Parathyroid adenoma (tissue), 2 donors: ENCODE results near the gene KLHL1.

ENCODE experiments used
- H2AFZ ChIP-seq: fragments of 300-600 bp; sonication (generic); one replicate; pipeline ENCODE4 v1.7.0; 2017; ENCODE audit warnings: antibody characterized with exemption, mild to moderate bottlenecking
- H3K27ac ChIP-seq: fragments of 300-600 bp; sonication (generic); one replicate; pipeline ENCODE4 v1.7.0; 2017
- H3K27me3 ChIP-seq: fragments of 300-600 bp; sonication (generic); one replicate; pipeline ENCODE4 v1.7.0; 2017; ENCODE audit warnings: low read length; ENCODE audit not compliant: control insufficient read depth, insufficient read depth
- H3K36me3 ChIP-seq: fragments of 300-600 bp; sonication (generic); one replicate; pipeline ENCODE4 v1.7.0; 2017; ENCODE audit warnings: low read length; ENCODE audit not compliant: control insufficient read depth, insufficient read depth
- H3K4me1 ChIP-seq: fragments of 300-600 bp; sonication (generic); one replicate; pipeline ENCODE4 v1.7.0; 2017; ENCODE audit warnings: control low read depth
- H3K4me2 ChIP-seq: fragments of 300-600 bp; sonication (generic); one replicate; pipeline ENCODE4 v1.7.0; 2017; ENCODE audit warnings: low read length
- H3K4me3 ChIP-seq: fragments of 300-600 bp; sonication (generic); one replicate; pipeline ENCODE4 v1.7.0; 2017; ENCODE audit warnings: low read depth, low read length
- H3K79me2 ChIP-seq: fragments of 300-600 bp; sonication (generic); one replicate; pipeline ENCODE4 v1.7.0; 2017; ENCODE audit warnings: control low read depth
- H3K9ac ChIP-seq: fragments of 300-600 bp; sonication (generic); one replicate; pipeline ENCODE4 v1.7.0; 2017; ENCODE audit warnings: mild to moderate bottlenecking
- H3K9me3 ChIP-seq: fragments of 300-600 bp; sonication (generic); one replicate; pipeline ENCODE4 v1.7.0; 2017; ENCODE audit warnings: low read length; ENCODE audit not compliant: control insufficient read depth
- CTCF ChIP-seq: fragments of 300-600 bp; sonication (generic); IDR thresholded peaks from one replicate; pipeline ENCODE4 v1.7.0; 2017; ENCODE audit warnings: antibody characterized with exemption, mild to moderate bottlenecking
- donor health status: primary hyperparathyroidism.

Gene KLHL1

GRCh38 chr13:70107498-70108281, 562 bp downstream of the KLHL1 start, which contains the start of gene ATXN8OS:
Gene ATXN8OS (plus strand): TSS chr13:70107826.
- Histone ChIP-seq H2AFZ (no peak within 1 kb of the TSS), H3K27ac (no peak within 1 kb of the TSS), H3K79me2 (no peaks in the 10 kb centered on the region), H3K4me1 (no peaks in the 10 kb centered on the region), H3K9ac (no peak within 1 kb of the TSS), H3K4me2 (no peak within 1 kb of the TSS), H3K4me3 (no peak within 1 kb of the TSS), H3K9me3 (no peaks in the 10 kb centered on the region), H3K27me3 (no peaks in the 10 kb centered on the region), H3K36me3 (no peaks in the 10 kb centered on the region)
- no peak for TF ChIP-seq CTCF

- Histone ChIP-seq H3K27me3 (no peaks in the 10 kb centered on the region), H3K9ac (no peak overlapping the region), H3K27ac (no peak overlapping the region), H3K36me3 (no peaks in the 10 kb centered on the region), H2AFZ (no peak overlapping the region), H3K4me1 (no peaks in the 10 kb centered on the region), H3K79me2 (no peaks in the 10 kb centered on the region), H3K4me3 (no peak overlapping the region), H3K9me3 (no peaks in the 10 kb centered on the region), H3K4me2 (no peak overlapping the region)
- no peak for TF ChIP-seq CTCF
Observed at GRCh38 chr13:70107125-70107497, 1.1 kb downstream of the KLHL1 start.

GRCh38 chr13:70104481-70104880, 3.8 kb downstream of the KLHL1 start:
- no peaks in the 10 kb centered on the region for H3K36me3 ChIP-seq
- H3K9ac ChIP-seq, result no peak overlapping the region
- H3K4me3 ChIP-seq, result no peak overlapping the region
- no peak overlapping the region for H3K27ac ChIP-seq
- no peak for TF ChIP-seq CTCF
- H3K79me2 ChIP-seq, result no peaks in the 10 kb centered on the region
- no peaks in the 10 kb centered on the region for H3K4me1 ChIP-seq
- no peaks in the 10 kb centered on the region for H3K27me3 ChIP-seq
- H3K4me2 ChIP-seq, result no peak overlapping the region
- no peak overlapping the region for H2AFZ ChIP-seq
- no peaks in the 10 kb centered on the region for H3K9me3 ChIP-seq

GRCh38 chr13:70098669-70099068, 9.6 kb downstream of the KLHL1 start:
- no peak for TF ChIP-seq CTCF

More at GRCh38 chr13:70098669-70099068, 9.6 kb downstream of the KLHL1 start:
- H3K27ac ChIP-seq, result no peak overlapping the region
- no peaks in the 10 kb centered on the region for H3K4me1 ChIP-seq
- H2AFZ ChIP-seq, result no peak overlapping the region
- no peaks in the 10 kb centered on the region for H3K79me2 ChIP-seq
- no peaks in the 10 kb centered on the region for H3K27me3 ChIP-seq
- H3K4me2 ChIP-seq, result no peak overlapping the region
- no peaks in the 10 kb centered on the region for H3K9me3 ChIP-seq
- no peaks in the 10 kb centered on the region for H3K36me3 ChIP-seq
- no peak overlapping the region for H3K9ac ChIP-seq
- no peak overlapping the region for H3K4me3 ChIP-seq
